Stimulated activated CD8-positive, alpha-beta memory T cell treated with anti-CD3 and anti-CD28 coated beads, Interleukin-12 subunit alpha, Interleukin-12 subunit beta, amount 100 ng/mL, for 24 hours (primary cell): Measurements from ENCODE around the gene PTDSS2.

Source experiments
- DNase-seq: peaks from one replicate; pipeline ENCODE4 v3.0.0-alpha.2; 2020; ENCODE audit errors: extremely low read depth

The PTDSS2 gene

GRCh38 chr11:530960-531831 lies 81.1 kb downstream of the PTDSS2 start:
- DNase-seq = no peak

DNA sequence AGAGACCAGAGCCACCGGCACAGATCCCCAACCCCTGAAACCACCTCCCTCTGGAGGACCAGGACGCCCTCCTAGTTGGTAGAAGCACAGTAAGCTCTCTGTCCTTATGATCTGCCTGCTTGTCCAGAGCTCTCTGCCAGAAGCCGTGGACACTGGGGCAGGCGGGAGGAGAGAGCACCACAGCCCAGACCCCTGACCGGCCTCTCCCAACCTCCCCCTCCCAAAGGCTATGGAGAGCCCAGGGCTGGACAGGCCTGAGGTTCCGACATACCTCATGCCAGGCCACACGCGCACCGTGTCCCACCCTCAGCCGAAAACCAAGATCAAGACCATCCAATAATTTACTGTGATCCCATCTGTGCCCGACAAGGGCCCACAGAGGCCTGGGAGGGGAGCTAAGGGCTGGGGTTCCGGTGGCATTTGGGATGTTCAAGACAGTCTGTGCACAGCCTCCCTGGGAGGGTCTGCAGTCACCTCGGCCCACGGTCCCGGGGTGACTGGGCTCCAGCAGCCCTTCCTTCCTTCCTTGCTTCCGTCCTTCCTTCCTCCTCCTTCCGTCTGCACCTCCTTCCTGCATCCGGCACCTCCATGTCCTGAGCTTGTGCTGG lies 81.9 kb downstream of the PTDSS2 start:
- no peak for DNase-seq

GRCh38 chr11:532527-532985 lies 82.5 kb downstream of the PTDSS2 start:
- DNase-seq = no peak

DNA sequence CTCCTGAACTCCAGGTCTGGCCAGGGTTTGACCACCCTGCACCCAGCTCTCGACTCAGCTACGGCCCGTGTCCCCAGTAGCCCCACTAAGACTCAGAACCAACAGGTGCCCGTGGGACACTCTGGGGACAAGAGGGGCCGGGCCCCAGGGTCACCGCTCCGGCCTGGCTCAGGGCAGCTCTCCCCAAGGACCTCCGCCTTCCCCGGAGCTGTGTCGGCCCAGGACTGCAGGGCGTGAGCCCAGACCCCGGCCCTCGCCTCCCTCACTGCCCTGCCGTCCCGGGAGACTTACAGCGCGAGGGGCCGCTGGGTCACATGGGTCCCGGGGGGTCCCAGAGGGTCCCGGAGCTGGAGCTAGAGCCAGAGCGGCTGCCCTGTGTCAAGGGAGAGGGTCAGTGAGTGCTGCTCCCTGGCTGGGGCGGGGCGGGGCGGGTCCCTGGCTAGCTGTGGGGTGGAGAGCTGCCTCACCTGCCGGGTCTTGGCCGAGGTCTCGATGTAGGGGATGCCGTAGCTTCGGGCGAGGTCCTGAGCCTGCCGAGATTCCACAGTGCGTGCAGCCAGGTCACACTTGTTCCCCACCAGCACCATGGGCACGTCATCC lies 83.0 kb downstream of the PTDSS2 start:
- no peak for DNase-seq

DNA sequence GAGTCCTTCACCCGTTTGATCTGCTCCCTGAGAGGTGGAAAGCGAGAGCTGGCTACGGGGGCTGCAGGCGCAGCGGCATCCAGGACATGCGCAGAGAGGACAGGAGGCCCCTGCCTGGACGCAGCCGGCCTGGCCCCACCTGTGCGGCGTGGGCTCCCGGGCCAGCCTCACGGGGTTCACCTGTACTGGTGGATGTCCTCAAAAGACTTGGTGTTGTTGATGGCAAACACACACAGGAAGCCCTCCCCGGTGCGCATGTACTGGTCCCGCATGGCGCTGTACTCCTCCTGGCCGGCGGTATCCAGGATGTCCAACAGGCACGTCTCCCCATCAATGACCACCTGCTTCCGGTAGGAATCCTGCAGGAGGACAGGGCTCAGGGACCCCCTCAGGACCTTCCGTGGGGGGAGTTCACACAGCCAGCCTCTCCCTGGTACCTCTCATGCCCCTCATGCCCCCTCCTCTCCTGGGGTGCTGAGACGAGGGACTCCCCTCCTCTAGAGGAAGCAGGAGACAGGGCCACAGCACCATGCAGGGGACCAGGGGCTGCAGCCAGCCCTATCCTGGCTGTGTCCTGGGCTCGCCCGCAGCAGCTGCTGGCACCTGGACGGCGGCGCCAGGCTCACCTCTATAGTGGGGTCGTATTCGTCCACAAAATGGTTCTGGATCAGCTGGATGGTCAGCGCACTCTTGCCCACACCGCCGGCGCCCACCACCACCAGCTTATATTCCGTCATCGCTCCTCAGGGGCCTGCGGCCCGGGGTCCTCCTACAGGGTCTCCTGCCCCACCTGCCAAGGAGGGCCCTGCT lies 83.7 kb downstream of the PTDSS2 start:
- DNase-seq = no peak

GRCh38 chr11:534396-535209 lies 84.5 kb downstream of the PTDSS2 start:
- DNase-seq = no peak

- DNase-seq = no peak
These were observed 85.1 kb downstream of the PTDSS2 start for GRCh38 chr11:535210-535518.

DNA sequence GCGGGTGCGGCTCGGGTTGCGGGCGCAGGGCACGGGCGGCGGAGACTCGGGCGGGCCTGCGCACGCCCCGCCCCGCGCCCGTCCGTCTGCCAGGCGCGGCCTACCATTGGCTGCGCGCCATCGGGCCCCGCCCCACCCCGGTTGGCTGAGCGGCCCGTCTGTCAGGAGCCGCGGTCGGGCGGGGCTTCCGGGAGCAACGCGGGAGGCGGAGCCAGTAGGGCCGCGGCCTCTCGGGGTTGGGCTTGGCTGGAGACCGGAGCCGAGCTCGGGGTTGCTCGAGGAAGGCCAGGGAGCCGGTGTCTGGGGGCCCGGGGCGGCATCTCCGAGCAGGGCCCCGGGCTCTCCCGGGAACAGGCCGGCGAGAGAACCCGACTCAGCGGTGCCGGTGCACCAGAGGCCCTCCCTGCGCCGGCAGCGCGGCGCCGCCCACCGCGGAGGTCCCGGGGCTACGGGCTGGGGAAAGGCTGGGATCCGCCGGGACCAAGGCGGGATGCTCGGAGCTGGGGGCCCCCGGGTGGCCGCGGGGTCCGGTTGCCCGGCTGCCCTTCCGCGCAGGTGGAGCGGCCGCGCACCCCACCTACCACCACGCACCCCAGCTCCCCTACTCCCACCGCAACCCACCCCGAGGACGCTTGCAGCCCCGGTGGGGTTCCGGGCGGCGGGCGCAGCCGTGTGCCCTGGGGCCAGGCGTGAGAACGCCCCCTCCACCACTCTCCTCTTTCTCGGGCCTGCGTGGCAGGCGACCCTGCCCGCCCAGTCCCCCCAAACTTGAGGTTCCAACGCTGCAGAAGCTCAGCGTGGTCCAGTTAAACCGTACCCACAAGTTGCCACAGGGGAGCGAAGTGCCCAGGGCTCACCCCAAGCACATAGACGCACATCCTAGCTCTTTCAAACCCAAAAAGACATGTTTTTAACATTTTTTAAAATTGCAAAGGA lies 85.7 kb downstream of the PTDSS2 start, which contains the start of gene HRAS:
HRAS (minus strand) TSS at position 58 of the 936 bp plus-strand sequence.
- peak; percentile 83 for DNase-seq

- DNase-seq = peak; percentile 82
These were observed 87.0 kb downstream of the PTDSS2 start, which contains the start of gene LRRC56 for GRCh38 chr11:536841-537621. LRRC56 (plus strand) TSS chr11:537527; CDS start chr11:540685, 3,158 bp downstream.

- DNase-seq = no peak
These were observed 87.7 kb downstream of the PTDSS2 start for GRCh38 chr11:537622-538430.

- DNase-seq = no peak
These were observed 88.5 kb downstream of the PTDSS2 start for GRCh38 chr11:538431-539051.

GRCh38 chr11:539971-540481 lies 89.9 kb downstream of the PTDSS2 start:
- no peak for DNase-seq
